GM23338 (cell line): Measurements from ENCODE around the gene PPDPF. TPM values are rescaled to one million over a fixed set of nuclear protein-coding genes. Genes with fewer than 3 reads are reported as not detected.

Experiments used
- ATAC-seq: fragments of 200-7000 bp; cut with Tn5 transposase; 3 replicates; pipeline ENCODE4 v1.9.1; 2020
- DNase-seq: peaks from one replicate; pipeline ENCODE4 v3.0.0-alpha.2; 2015; ENCODE audit warnings: low spot score
- H2AFZ ChIP-seq: fragments of 200-600 bp; sonication (generic); 2 replicates; pipeline ENCODE4 v1.8.0; 2016; ENCODE audit warnings: antibody characterized with exemption, mild to moderate bottlenecking, moderate library complexity
- H3F3A ChIP-seq: fragments of 200-600 bp; sonication (generic); replicated peaks from 2 replicates; pipeline ENCODE4 v1.8.0; 2017; ENCODE audit warnings: antibody characterized with exemption, mixed run types, low read depth
- H3K27ac ChIP-seq: fragments of 200-600 bp; sonication (generic); 2 replicates; pipeline ENCODE4 v1.6.1; 2016; ENCODE audit warnings: low read depth
- H3K27me3 ChIP-seq: fragments of 200-600 bp; sonication (generic); 2 replicates; pipeline ENCODE4 v1.8.0; 2016; ENCODE audit warnings: mild to moderate bottlenecking, mixed run types, moderate library complexity; ENCODE audit not compliant: insufficient read depth
- H3K36me3 ChIP-seq: fragments of 200-600 bp; sonication (generic); 2 replicates; pipeline ENCODE4 v1.8.0; 2016; ENCODE audit warnings: mild to moderate bottlenecking; ENCODE audit not compliant: insufficient read depth
- H3K4me1 ChIP-seq: fragments of 200-600 bp; sonication (generic); 2 replicates; pipeline ENCODE4 v1.8.0; 2016; ENCODE audit warnings: mild to moderate bottlenecking, moderate library complexity; ENCODE audit not compliant: insufficient read depth
- H3K4me2 ChIP-seq: fragments of 200-600 bp; sonication (generic); 2 replicates; pipeline ENCODE4 v1.7.1; 2017; ENCODE audit warnings: mixed run types
- H3K4me3 ChIP-seq: fragments of 200-600 bp; sonication (generic); 2 replicates; pipeline ENCODE4 v1.6.1; 2016; ENCODE audit warnings: mixed run types
- H3K79me2 ChIP-seq: fragments of 200-600 bp; sonication (generic); replicated peaks from 2 replicates; pipeline ENCODE4 v1.8.0; 2017; ENCODE audit warnings: mild to moderate bottlenecking; ENCODE audit not compliant: insufficient read depth
- H3K9me2 ChIP-seq: fragments of 200-600 bp; sonication (generic); 2 replicates; pipeline ENCODE4 v1.8.0; 2017; ENCODE audit not compliant: insufficient read depth
- H4K20me1 ChIP-seq: fragments of 200-600 bp; sonication (generic); replicated peaks from 2 replicates; pipeline ENCODE4 v1.8.0; 2017; ENCODE audit warnings: mild to moderate bottlenecking; ENCODE audit not compliant: insufficient read depth
- H3K27ac Mint-ChIP-seq: 2 replicates; pipeline ENCODE4 v1.8.0; 2020; ENCODE audit warnings: inconsistent platforms, mild to moderate bottlenecking, moderate library complexity, mixed read lengths
- H3K27me3 Mint-ChIP-seq: 3 replicates; pipeline ENCODE4 v1.8.0; 2022; ENCODE audit warnings: low read depth, mild to moderate bottlenecking, moderate library complexity, mixed read lengths, inconsistent platforms; ENCODE audit not compliant: insufficient read depth, poor library complexity
- H3K36me3 Mint-ChIP-seq: 3 replicates; pipeline ENCODE4 v1.8.0; 2021; ENCODE audit warnings: low read depth, mild to moderate bottlenecking, inconsistent platforms, moderate library complexity, mixed read lengths
- H3K4me1 Mint-ChIP-seq: 3 replicates; pipeline ENCODE4 v1.8.0; 2020; ENCODE audit warnings: mild to moderate bottlenecking, inconsistent platforms, mixed read lengths
- H3K4me3 Mint-ChIP-seq: 3 replicates; pipeline ENCODE4 v1.8.0; 2021; ENCODE audit warnings: moderate library complexity, mild to moderate bottlenecking, inconsistent platforms, mixed read lengths
- H3K9me3 Mint-ChIP-seq: 3 replicates; pipeline ENCODE4 v1.8.0; 2020; ENCODE audit warnings: moderate library complexity, mild to moderate bottlenecking, inconsistent platforms, mixed read lengths
- CREB1 ChIP-seq: fragments of 250-450 bp; sonication (Bioruptor Pico); IDR thresholded peaks from 2 replicates; pipeline ENCODE4 v1.5.0; 2020; ENCODE audit warnings: low read depth, mild to moderate bottlenecking, moderate library complexity
- EZH2phosphoT487 ChIP-seq: fragments of 200-600 bp; sonication (generic); IDR thresholded peaks from one replicate; pipeline ENCODE4 v1.8.1; 2018; ENCODE audit warnings: antibody characterized with exemption; ENCODE audit not compliant: unreplicated experiment
- JUNB ChIP-seq: IDR thresholded peaks from one replicate; pipeline ENCODE4 v1.6.1; 2016; ENCODE audit warnings: antibody characterized with exemption; ENCODE audit not compliant: unreplicated experiment
- NANOG ChIP-seq: IDR thresholded peaks from 2 replicates; pipeline ENCODE4 v1.6.1; 2016; ENCODE audit warnings: antibody characterized with exemption, borderline replicate concordance
- POLR2AphosphoS5 ChIP-seq: IDR thresholded peaks from 2 replicates; pipeline ENCODE4 v1.6.1; 2016; ENCODE audit warnings: antibody characterized with exemption, low read depth
- ZNF114 ChIP-seq: fragments of 250-450 bp; sonication (Bioruptor Pico); IDR thresholded peaks from 2 replicates; pipeline ENCODE4 v1.5.0; 2020; ENCODE audit warnings: mild to moderate bottlenecking, moderate library complexity
- ZNF331 ChIP-seq: fragments of 250-450 bp; sonication (Bioruptor Pico); IDR thresholded peaks from 2 replicates; pipeline ENCODE4 v1.5.0; 2020; ENCODE audit warnings: low read depth, mild to moderate bottlenecking, moderate library complexity
- polyA plus RNA-seq: library from polyadenylated mRNA; unstranded; fragments of >200 nt; fragmentation: Nextera tagmentation; extraction: Ambion mirVana; gene quantifications from 2 replicates; pipeline ENCODE4 v1.2.1, GENCODE V29; 2016
- total RNA-seq: library from RNA; depleted of rRNA; stranded (reverse); fragments of >200 nt; shearing (Covaris generic); gene quantifications from 2 replicates; pipeline ENCODE4 v1.2.3, GENCODE V29; 2014
- TF ChIP-seq, protein P1 (sequence below), 2 experiments: fragments of 200-600 bp in 1 of 2; sonication (generic) in 1 of 2; conservative IDR thresholded peaks; 2 replicates each; pipeline versions ENCODE4 v1.5.1 to v1.6.1; 2016 to 2017; ENCODE audit warnings: antibody characterized with exemption in 2 of 2, low read depth in 2 of 2, mild to moderate bottlenecking in 2 of 2, moderate library complexity in 1 of 2
- TF ChIP-seq, protein P2 (sequence below): IDR thresholded peaks from one replicate; pipeline ENCODE4 v1.6.1; 2018; ENCODE audit warnings: antibody characterized with exemption; ENCODE audit not compliant: unreplicated experiment
- TF ChIP-seq, protein P3 (sequence below): IDR thresholded peaks from 2 replicates; pipeline ENCODE4 v1.6.1; 2016; ENCODE audit warnings: antibody characterized with exemption

Gene PPDPF
- total and polyA plus RNA-seq, 2 experiments from 2014 or later = 83.9 to 141 TPM

DNA sequence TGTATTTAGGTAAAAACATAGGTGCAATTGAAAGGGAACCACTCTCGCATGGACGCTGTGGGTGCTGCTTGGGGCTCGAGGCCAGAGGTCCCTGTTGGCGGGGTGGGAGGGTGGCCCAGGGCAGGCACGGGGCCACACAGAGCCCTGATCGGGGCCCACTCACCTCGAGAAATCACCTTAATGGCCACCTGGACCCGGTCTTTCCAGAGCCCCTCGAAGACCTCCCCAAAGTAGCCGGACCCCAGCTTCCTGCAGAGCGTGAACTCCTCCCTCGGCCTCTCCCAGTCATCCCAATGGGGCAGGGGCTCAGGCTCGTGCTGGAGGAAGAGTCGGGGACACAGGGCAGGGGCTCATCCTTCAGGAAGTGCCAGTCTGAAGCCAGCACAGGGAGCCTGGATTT is 12.8 kb downstream of the PPDPF start (continued):
- TF ChIP-seq, protein P1, sequence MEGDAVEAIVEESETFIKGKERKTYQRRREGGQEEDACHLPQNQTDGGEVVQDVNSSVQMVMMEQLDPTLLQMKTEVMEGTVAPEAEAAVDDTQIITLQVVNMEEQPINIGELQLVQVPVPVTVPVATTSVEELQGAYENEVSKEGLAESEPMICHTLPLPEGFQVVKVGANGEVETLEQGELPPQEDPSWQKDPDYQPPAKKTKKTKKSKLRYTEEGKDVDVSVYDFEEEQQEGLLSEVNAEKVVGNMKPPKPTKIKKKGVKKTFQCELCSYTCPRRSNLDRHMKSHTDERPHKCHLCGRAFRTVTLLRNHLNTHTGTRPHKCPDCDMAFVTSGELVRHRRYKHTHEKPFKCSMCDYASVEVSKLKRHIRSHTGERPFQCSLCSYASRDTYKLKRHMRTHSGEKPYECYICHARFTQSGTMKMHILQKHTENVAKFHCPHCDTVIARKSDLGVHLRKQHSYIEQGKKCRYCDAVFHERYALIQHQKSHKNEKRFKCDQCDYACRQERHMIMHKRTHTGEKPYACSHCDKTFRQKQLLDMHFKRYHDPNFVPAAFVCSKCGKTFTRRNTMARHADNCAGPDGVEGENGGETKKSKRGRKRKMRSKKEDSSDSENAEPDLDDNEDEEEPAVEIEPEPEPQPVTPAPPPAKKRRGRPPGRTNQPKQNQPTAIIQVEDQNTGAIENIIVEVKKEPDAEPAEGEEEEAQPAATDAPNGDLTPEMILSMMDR (conservative IDR thresholded peaks at IDR 0.05; ENCODE audit: low read depth in 2 of 2) = no peak
- TF ChIP-seq CREB1 (CRISPR knock-in tag) (no peak), ZNF331 (CRISPR knock-in tag) (no peak), JUNB (no peak), ZNF114 (CRISPR knock-in tag) (no peak)
- TF ChIP-seq, protein P2, sequence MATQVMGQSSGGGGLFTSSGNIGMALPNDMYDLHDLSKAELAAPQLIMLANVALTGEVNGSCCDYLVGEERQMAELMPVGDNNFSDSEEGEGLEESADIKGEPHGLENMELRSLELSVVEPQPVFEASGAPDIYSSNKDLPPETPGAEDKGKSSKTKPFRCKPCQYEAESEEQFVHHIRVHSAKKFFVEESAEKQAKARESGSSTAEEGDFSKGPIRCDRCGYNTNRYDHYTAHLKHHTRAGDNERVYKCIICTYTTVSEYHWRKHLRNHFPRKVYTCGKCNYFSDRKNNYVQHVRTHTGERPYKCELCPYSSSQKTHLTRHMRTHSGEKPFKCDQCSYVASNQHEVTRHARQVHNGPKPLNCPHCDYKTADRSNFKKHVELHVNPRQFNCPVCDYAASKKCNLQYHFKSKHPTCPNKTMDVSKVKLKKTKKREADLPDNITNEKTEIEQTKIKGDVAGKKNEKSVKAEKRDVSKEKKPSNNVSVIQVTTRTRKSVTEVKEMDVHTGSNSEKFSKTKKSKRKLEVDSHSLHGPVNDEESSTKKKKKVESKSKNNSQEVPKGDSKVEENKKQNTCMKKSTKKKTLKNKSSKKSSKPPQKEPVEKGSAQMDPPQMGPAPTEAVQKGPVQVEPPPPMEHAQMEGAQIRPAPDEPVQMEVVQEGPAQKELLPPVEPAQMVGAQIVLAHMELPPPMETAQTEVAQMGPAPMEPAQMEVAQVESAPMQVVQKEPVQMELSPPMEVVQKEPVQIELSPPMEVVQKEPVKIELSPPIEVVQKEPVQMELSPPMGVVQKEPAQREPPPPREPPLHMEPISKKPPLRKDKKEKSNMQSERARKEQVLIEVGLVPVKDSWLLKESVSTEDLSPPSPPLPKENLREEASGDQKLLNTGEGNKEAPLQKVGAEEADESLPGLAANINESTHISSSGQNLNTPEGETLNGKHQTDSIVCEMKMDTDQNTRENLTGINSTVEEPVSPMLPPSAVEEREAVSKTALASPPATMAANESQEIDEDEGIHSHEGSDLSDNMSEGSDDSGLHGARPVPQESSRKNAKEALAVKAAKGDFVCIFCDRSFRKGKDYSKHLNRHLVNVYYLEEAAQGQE = no peak

GRCh38 chr20:63533871-63534393 is 13.4 kb downstream of the PPDPF start:
- ATAC-seq (no peak), DNase-seq (no peak)
- Histone ChIP-seq H4K20me1 (no peaks in the 10 kb centered on the region), H3F3A (peaks cover 7% of the 10 kb centered on the region; the same call in 1 of the 2 replicates), H3K79me2 (no peaks in the 10 kb centered on the region), H3K9me2 (no peaks in the 10 kb centered on the region), H3K36me3 (no peaks in the 10 kb centered on the region), H2AFZ (no peak overlapping the region), H3K4me2 (no peak overlapping the region), H3K4me1 (no peaks in the 10 kb centered on the region), H3K27ac (no peak overlapping the region), H3K27me3 (no peaks in the 10 kb centered on the region), H3K4me3 (no peak overlapping the region)
- no peaks in the 10 kb centered on the region for H3K9me3 Mint-ChIP-seq
- H3K36me3 Mint-ChIP-seq = no peaks in the 10 kb centered on the region
- H3K27ac Mint-ChIP-seq = no peak overlapping the region
- no peak overlapping the region for H3K4me3 Mint-ChIP-seq
- peaks cover 5% of the 10 kb centered on the region; the same call in 2 of the 3 replicates for H3K4me1 Mint-ChIP-seq
- H3K27me3 Mint-ChIP-seq = peaks cover 5% of the 10 kb centered on the region
- TF ChIP-seq ZNF331 (CRISPR knock-in tag) = no peak
- TF ChIP-seq, protein P2 = no peak
- TF ChIP-seq, protein P3, sequence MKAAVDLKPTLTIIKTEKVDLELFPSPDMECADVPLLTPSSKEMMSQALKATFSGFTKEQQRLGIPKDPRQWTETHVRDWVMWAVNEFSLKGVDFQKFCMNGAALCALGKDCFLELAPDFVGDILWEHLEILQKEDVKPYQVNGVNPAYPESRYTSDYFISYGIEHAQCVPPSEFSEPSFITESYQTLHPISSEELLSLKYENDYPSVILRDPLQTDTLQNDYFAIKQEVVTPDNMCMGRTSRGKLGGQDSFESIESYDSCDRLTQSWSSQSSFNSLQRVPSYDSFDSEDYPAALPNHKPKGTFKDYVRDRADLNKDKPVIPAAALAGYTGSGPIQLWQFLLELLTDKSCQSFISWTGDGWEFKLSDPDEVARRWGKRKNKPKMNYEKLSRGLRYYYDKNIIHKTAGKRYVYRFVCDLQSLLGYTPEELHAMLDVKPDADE = no peak
- TF ChIP-seq NANOG = no peak
- TF ChIP-seq EZH2phosphoT487 = no peak
- TF ChIP-seq, protein P1 (conservative IDR thresholded peaks at IDR 0.05; ENCODE audit: low read depth in 2 of 2) = no peak
- TF ChIP-seq JUNB = no peak
- TF ChIP-seq CREB1 (CRISPR knock-in tag) = no peak
- TF ChIP-seq POLR2AphosphoS5 = no peak
